HG03066 (cell line): Measurements from ENCODE around the gene ZC3H4.
A peak's percentile ranks its signal among the peaks of the same experiment; 100 is the strongest.
"Not testable (repeated sequence)": the region's sequence is repeated elsewhere in the genome, so short reads cannot be mapped to it uniquely, and the experiment has no call there.

ENCODE experiments used
- ATAC-seq: cut with Tn5 transposase; IDR thresholded peaks from one replicate; pipeline ENCODE4 v1.9.1; 2021; ENCODE audit warnings: low read depth; ENCODE audit not compliant: unreplicated experiment

The ZC3H4 gene

DNA sequence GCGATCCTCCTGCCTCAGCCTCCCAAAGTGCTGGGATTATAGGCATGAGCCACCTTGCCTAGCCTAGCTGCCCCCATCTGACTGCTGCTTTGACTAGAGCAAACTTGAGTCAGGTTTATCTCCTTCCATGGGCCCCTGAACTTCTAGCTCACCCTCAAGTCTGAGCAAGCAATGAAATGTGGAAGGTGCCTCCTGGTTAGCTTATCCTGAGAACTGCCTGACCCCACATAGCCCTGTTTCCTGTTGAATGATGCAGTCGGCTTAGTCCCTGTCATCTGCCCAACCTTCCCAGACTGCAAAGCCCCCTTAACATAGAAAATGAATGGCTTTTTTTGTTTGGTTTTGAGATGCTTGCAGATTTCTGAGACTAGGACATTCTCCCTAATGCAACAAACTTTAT, 56.2 kb downstream of the ZC3H4 start:
- ATAC-seq = no peak

- ATAC-seq = no peak
Observed at GRCh38 chr19:47056411-47056810, 57.2 kb downstream of the ZC3H4 start.

DNA sequence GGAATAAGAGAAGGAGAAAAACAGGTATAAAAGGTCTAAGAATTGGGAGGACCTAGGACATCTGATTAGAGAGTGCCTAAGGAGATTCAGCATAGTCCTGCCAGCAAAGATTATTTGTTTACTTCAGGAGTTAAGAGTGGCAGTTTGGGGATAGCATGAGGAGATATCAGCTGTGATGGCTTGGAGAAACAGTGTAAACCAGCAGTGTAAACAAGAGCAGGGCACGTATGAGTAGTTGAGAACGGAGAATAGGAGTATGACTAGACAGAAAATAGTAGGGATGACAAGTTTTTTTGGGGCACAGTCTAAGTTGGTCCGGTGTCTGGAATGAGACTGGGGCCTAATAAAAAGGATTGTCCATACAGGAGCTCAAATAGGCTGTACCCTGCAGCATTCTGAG, 63.0 kb downstream of the ZC3H4 start:
- ATAC-seq = not testable (repeated sequence)

- no peak for ATAC-seq
Observed at GRCh38 chr19:47049307-47049700, 64.3 kb downstream of the ZC3H4 start.

DNA sequence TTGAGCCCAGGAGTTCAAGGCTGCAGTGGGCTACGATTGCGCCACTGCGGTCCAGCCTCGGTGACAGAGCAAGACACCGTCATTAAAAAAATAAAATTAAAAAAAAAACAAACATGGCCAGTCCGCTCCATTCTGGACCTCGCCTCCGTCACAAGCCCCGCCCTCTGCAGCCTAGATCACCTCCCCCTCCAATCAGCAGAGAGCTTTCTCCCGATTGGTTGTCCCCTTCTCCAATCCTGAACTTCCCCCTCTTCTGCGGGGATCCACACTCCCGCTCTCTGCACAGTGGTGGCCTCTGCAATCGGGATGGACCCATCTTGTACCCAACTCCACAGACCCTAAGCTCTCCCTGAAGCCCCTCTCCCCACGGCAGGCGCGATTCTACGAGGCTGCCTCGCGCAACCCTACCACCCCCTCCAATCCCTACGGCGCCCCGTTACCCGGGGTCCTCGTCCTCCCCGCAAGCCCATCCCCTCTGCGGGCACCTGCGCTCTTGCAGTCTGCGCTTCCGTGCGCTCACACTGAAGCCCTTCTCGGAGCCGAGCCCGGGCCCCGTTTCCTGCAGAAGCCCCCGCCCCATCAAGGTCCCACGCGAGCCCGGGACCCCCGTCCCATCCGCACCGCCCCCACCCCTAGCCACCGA, 65.7 kb downstream of the ZC3H4 start:
- ATAC-seq = peak; percentile 40

GRCh38 chr19:47047272-47047762, 66.3 kb downstream of the ZC3H4 start:
- no peak for ATAC-seq

GRCh38 chr19:47045867-47046470, 67.6 kb downstream of the ZC3H4 start:
- no peak for ATAC-seq

- ATAC-seq = no peak
Observed at GRCh38 chr19:47044946-47045866, 68.4 kb downstream of the ZC3H4 start.

GRCh38 chr19:47040869-47041268, 72.7 kb downstream of the ZC3H4 start:
- no peak for ATAC-seq

DNA sequence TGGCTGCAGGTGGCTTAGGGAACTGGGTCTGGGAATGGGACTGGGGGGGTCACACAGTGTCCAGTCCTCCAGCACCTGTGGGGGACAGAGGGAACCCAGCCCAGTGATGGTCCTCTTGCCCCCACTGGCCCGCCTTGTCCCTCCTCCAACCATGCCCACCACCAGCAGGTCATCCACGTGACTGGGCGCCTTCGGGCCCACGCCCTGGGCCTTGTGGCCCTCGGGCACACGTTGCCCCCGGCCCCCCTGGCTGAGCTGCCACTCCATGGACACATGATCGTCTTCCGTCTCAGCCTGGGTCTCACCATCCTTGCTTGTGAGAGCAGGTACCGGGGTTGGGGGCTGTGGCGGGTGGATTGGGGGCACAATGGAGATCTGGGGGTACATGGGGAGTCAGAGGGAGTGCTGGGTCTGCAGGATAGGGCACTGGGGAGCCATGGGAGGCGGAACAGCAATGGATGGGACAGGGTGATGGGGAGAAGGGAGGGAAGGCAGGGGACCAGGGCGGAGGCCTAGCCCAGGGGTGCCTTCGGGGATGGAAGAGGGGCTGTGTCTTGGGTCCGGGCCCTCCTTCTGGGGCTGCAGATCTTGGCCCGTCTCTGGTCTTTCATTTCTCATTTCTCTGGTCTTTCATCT, 74.2 kb downstream of the ZC3H4 start:
- no peak for ATAC-seq

DNA sequence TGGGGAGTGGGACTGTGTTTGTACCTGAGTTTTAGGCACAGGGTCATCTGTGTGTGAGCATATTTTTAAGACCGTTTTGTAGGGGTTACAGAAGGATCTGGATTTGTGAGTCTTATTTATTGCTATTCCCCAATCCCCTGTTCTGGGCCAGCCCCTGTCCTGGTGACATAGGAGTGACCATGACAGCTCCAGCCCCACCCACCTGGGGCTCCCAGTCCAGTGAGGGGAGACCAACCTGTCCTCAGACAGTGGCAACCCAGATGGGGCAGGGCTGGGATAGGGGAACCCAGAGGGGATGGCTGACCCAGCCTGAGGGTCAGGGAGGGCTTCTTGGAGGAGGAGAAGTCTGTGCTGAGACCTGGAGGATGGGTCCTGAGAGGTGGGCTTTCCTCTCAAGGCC, 75.8 kb downstream of the ZC3H4 start:
- ATAC-seq = no peak

GRCh38 chr19:47036097-47036651, 77.4 kb downstream of the ZC3H4 start:
- ATAC-seq = no peak

DNA sequence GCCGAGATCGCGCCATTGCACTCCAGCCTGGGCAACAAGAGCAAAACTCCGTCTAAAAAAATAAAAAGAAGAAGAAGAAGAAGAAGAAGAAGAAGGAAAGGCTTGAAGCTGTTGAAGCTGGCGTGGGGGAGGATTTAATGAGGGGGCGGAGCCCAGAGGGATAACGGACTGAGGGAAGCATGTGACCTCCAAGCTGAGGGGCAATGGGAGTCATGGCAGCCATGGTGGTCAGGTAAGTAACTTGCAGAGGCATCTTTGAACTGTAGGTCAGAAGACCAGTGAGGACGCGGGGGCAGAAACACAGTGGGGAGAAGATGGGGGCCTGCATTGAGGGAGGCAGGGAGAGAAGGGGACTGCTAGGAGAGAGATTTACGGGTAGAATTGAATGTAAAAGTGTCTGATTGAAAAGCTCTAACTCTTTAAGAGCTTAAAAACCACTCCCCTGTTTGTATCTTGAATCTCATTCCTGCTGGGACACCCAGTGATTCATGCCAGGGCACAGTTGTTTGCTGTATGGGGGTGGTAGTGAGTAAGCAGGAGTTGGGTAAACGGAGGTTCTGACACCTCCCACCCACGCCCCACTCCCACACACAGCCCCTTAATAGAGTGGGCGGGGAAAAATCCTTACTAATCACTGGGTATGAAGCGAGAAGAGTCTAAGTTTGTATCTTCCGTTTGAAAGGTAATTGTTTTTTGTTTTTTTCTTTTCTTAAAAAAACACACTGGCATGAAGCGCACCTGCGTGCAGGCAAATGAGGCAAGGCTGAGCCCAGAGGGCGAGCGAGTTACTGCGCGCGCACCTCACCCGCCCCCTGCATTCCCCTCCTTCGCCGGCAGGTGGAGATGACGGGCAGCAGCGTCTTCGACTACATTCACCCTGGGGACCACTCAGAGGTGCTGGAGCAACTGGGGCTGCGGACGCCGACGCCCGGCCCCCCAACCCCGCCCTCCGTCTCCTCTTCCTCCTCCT, 78.2 kb downstream of the ZC3H4 start:
- peak; percentile 83 for ATAC-seq

DNA sequence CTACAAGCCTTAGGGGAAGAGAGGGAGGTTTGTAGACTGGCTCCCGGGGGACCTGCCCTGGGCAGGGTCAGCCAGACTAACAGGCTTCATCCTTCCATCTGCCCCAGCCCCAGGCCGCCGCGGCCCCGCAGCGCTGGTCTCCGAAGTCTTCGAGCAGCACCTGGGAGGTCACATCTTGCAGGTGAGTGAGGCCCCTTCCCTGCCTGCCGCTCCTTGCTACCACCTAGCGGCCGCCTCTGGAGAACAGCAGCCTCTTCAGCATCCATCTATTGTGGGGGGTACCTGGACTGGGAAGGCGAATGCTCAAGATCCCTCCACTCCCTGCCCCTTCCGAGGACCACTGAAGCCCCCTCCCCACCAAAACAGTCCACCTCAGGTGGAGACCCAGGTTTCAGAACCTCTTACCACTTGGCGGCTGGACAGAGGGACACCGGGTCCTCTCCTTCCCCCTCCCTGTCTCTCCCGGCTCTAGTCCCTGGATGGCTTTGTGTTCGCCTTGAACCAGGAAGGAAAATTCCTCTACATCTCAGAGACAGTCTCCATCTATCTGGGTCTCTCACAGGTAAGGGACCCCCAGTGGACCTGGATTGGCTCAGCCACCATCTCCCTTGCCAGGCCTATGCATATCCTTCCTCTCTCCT, 81.3 kb downstream of the ZC3H4 start:
- ATAC-seq = no peak

DNA sequence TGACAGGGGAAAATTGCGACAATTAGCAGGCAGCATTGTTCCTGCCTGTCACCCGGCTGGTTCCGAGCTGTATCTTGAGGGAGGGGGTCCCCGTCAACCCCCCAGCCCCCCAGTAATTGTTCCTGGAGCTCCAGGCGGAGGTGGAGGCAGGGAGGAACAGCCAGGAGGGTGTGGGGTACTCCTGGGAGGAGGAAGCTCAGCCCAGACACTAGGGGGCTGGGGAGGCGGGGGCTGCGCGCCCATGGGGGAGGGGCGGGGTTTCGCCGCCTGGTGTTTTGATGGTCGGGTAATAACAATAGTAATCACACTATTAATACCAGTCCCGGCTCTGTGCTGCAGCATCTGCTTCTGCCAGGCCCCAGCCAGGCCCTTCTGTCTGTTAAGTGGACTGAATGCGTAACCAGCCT, 85.4 kb downstream of the ZC3H4 start:
- no peak for ATAC-seq

GRCh38 chr19:47027586-47028088, 85.9 kb downstream of the ZC3H4 start:
- ATAC-seq = no peak

GRCh38 chr19:47026889-47027288, 86.7 kb downstream of the ZC3H4 start:
- no peak for ATAC-seq

- ATAC-seq = no peak
Observed at GRCh38 chr19:47026156-47026555, 87.4 kb downstream of the ZC3H4 start.

GRCh38 chr19:47024502-47024901, 89.1 kb downstream of the ZC3H4 start:
- no peak for ATAC-seq
